ENCODE results near the gene CCBE1.

DNA sequence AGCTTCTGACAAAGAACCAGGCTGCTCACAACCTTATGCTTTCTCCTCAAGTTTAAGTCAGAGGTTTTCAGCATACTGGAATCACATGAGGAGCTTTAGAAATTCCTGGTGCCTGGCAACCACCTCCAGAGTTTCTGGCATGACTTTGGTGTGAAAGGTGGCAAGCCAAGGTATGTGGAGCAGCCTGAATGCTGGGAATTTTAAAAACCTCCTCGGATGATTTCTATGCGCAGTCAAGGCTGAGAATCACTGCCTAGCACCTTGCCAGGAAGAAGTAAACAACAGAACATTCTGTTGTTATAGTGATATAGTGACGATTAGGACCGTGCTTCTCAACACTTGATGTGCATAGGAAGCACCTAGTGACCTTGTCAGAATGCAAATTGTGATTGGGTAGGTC is 11.7 kb downstream of the CCBE1 start:
- TF ChIP-seq EP300 (IDR thresholded peaks at IDR 0.05): no peak
- no peak for TF ChIP-seq POLR2AphosphoS5 (IDR thresholded peaks at IDR 0.05)
